COLO829 (cell line): Measurements from ENCODE around the gene HSPA1B.
"Not testable (repeated sequence)": the region's sequence is repeated elsewhere in the genome, so short reads cannot be mapped to it uniquely, and the experiment has no call there.

Source experiments
- DNase-seq: peaks from one replicate; pipeline ENCODE4 v3.0.0; 2012; ENCODE audit warnings: low spot score

HSPA1B gene

DNA sequence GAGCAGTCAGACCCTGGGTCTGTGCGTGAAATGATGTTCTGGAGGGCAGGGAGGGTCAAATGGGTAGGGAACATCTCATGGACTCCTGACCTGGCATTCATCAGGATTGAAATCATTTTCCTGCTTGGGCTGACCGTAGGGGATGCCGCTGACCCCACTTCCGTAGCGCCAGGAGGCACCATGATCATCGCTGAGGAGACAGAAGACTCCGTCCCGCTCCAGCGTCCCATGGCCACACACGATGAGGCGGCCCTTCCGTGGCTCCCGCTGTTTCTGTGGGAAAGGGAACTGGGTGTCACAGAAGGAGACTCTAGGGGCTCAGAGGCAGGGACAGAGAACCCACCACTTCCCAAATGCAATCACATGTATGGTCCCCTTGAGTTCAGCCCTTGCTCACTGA is 32.8 kb downstream of the HSPA1B start:
- DNase-seq = no peak

DNA sequence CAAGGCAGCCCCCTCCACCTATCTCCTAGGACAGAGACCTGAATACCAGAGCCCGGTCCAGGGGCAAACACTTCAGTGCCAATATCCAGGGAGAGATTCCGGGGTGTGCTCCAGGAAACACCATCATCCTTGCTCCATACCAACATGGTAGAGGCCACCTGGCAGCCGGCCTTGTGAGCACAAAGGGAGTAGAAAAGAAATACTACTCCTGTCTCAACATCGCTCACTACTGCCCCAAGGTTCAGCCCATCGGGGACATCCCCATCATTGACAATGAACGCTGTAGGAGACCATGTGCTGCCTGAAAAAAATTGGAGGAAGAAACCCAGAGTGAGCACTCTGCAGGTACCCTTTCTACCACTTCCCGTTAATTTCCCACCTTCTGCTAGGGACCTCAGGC is 33.6 kb downstream of the HSPA1B start:
- no peak for DNase-seq

GRCh38 chr6:31861919-31862343 is 34.4 kb downstream of the HSPA1B start:
- no peak for DNase-seq

DNA sequence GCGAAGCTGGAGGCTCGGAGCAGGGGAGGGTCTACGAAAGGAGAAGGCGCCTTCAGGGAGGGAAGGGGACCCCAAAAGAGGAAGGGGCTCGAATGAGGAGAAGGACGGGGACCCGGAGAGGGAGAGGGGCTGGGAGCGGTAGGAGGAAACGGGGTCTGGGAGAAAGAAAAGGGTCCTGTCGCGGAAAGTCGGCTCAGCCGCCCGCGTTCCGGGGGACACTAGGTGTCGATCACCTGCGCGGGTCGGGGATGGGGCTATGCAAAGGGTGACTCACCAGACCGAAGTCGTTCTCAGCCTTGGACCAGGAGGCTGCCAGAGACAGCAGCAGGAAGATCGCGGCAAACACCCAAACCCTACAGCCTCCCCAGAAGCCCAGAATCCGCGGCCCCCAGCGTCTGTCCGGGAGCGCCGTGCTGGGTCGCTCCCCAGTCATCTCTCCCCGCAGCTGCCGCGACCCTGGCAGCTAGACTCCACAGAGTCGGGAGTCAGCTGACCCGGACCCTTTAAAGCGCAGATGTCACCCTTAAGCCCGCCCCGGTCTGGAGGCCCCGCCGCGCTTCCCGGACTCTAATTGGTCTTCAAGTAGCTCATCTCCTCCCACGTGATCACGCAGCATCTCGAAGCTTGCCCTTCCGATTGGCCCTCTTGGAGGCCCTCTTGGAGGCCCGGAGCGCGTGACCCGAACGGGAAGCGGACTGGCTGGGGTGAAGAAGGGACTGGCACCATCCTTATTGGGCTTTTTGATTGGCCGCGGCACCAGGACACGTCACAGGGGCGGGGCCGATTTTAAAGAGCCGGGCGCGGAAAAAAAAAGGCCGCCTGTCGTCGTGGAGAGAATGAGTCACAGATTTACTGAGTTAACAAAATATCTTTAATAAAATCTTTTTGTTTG is 35.1 kb downstream of the HSPA1B start, which contains the start of gene NEU1:
Gene NEU1 (minus strand): TSS at position 478 of the 892 bp plus-strand sequence. CDS start 45 bp downstream, at position 433.
- DNase-seq = peak; percentile 100

DNA sequence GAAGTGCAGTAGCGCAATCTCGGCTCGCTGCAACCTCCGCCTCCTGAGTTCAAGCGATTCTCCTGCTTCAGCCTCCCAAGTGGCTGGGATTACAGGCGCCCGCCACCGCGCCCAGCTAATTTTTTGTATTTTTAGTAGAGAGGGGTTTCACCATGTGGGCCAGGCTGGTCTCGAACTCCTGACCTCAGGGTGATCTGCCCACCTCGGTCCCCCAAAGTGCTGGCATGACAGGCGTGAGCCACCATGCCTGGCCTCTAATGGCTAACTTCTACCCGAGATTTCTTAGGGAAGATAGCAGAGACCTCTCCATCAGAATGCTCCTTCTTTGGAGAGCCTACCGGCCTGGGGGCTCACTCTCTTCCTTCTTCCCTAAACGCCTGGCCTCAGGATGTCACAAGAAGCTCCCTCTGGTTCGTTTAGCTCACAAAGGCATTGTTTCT is 36.6 kb downstream of the HSPA1B start:
- DNase-seq = not testable (repeated sequence)

- no peak for DNase-seq
Measured at GRCh38 chr6:31864818-31865204, 37.3 kb downstream of the HSPA1B start.

DNA sequence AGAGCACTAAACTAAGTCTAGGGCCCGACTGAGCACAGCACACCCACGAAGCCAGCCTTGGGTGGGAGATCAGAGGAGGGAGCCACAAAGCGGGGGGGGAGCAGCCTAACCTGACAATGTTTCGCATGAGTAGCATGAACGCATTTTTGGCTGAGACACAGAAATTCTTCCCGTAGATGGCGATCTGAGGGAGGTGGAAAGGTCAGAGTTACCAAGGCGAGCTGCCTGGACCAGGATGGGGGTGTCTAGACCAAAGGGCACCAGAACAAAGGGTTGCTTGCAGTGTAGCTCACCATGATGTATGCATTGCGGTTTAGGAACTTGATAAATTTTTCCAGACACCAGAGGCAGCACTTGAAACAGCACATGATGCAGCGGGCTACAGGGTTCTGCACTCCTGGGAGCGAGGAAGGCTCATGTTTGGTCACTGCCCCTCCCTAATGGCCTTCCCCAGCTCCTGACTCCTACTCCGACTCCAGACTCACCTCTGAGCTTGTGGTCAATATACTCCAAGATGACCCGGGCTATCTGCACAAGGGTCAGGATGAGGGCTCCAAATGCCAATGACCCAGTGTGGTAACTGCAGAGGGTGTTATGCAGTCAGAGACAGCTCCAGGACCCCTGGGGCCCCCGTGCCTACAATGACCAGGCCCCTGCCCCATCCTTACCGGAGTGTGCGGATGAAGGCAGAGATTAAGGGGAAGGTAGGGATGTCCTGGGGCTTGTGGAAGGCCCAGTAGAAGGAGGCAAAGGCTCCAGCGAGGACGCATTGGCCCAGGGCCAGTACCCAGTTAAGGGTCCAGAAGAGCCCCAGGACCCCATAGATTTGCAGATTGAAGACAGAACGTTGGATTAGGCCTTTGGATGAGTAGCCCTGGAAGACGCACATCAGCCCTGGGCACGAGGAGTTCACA is 37.9 kb downstream of the HSPA1B start:
- DNase-seq = no peak

DNA sequence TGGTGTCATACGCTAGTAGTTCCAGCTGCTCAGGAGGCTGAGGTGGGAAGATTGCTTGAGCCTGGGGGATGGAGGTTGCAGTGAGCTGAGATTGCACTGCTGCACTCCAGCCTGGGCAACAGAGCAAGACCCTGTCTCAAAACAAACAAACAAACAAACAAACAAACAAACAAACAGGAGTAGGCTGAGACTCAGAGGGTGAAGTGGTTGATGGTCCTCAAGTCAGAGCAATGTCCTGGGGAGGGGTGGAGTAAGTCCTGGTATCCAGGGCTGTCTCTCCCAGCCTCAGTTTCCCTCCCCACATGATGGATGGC is 41.1 kb downstream of the HSPA1B start:
- not testable (repeated sequence) for DNase-seq

DNA sequence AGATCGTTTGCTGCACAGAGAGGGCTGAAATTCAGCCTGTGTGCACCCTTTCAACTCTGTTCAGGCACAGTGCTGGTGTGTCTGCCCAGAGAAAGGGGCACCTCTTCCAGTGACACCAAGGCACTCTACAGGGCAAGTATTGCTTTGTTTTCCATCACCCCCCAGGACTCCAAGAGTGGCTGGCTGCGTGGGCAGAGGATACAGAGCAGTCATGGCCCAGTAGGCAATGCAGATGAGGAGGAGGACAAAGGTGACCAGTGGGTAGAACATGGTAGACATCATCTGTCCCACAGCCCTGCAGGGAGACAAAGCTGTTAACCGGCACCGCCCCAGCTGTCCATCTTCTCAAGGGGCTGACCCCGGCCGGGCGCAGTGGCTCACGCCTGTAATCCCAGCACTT is 41.8 kb downstream of the HSPA1B start:
- no peak for DNase-seq

GRCh38 chr6:31870385-31870921 is 42.9 kb downstream of the HSPA1B start:
- no peak for DNase-seq

GRCh38 chr6:31871046-31871659 is 43.6 kb downstream of the HSPA1B start:
- DNase-seq = no peak

- no peak for DNase-seq
Measured at GRCh38 chr6:31874084-31874670, 46.6 kb downstream of the HSPA1B start.

GRCh38 chr6:31874836-31875572 is 47.5 kb downstream of the HSPA1B start:
- no peak for DNase-seq

- DNase-seq = no peak
Measured at GRCh38 chr6:31875877-31876276, 48.3 kb downstream of the HSPA1B start.

DNA sequence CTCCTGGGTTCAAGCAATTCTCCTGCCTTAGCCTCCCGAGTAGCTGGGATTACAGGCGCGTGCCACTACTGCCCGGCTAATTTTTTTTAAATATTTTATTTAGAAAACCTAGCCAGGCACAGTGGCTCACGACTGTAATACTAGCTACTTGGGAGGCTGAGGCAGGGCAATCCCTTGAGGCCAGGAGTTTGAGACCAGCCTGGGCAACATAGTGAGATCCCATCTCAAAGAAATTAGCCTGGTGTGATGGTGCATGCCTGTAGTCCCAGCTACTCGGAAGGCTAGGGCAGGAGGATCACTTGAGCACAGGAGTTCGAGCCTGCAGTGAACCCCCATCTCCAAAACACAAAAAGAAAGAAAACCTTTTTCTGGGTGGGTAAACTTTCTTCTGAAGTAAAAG is 48.8 kb downstream of the HSPA1B start:
- no peak for DNase-seq

GRCh38 chr6:31877125-31877650 is 49.6 kb downstream of the HSPA1B start:
- DNase-seq = no peak

GRCh38 chr6:31877651-31878161 is 50.2 kb downstream of the HSPA1B start:
- no peak for DNase-seq

- DNase-seq = no peak
Measured at GRCh38 chr6:31878222-31878621, 50.7 kb downstream of the HSPA1B start.

DNA sequence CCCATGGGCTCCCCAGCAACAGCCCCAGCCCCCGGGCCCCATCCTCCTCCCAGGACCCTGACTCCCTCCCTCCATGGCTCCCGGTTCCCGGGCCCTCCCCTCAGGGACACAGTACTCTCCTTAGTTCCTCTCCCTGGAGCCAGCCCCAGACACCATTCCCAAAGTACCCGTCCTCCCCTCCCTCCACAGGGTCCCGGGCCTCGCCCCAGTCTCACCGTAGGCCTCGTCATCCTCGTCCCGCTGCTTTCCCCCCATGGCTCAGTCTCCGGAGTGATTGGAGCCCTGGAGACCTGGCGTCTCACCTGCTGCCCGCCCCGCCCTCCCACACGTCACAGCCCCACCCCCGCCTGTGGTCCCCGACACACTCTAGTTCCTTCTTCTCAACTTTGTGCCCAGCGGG is 51.2 kb downstream of the HSPA1B start, which contains the start of gene SLC44A4:
Gene SLC44A4 (minus strand): TSS at position 272 of the 400 bp plus-strand sequence. CDS start 17 bp downstream, at position 255.
- no peak for DNase-seq

DNA sequence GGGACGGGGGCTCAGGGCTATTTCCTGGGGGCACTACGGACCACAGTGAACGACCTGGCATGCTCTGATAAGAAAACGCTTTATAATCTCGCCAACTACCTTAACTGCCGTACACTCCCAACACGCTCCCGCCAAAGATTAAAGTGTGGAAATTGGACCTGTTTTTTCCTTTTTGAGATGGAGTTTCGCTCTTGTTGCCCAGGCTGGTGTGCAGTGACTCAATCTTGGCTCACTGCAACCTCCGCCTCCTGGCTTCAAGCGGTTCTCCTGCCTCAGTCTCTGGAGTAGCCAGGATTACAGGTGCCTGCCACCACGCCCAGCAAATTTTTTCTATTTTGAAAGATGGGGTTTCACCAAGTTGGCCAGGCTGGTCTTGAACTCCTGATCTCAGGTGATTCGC is 51.6 kb downstream of the HSPA1B start:
- no peak for DNase-seq
